Kidney capillary endothelial cell (primary cell): ENCODE measurements around the gene IL23R.
"Not testable (repeated sequence)": the region's sequence is repeated elsewhere in the genome, so short reads cannot be mapped to it uniquely, and the experiment has no call there.

Experiments
- DNase-seq: peaks from one replicate; pipeline ENCODE4 v3.0.0-alpha.2; 2018; ENCODE audit warnings: low spot score

The IL23R gene

GRCh38 chr1:67166196-67166595, at the start of gene IL23R:
Gene IL23R (plus strand): TSS chr1:67166454. CDS start chr1:67168121, 1,667 bp downstream.
- DNase-seq = no peak

- no peak for DNase-seq
Observed at GRCh38 chr1:67118191-67118590, 48.1 kb upstream of the IL23R start.

- no peak for DNase-seq
Observed at GRCh38 chr1:67118646-67119045, 47.6 kb upstream of the IL23R start.

- DNase-seq = no peak
Observed at GRCh38 chr1:67120855-67121619, 45.2 kb upstream of the IL23R start.

GRCh38 chr1:67124455-67124854, 41.8 kb upstream of the IL23R start:
- DNase-seq = no peak

GRCh38 chr1:67126111-67126746, 40.0 kb upstream of the IL23R start:
- no peak for DNase-seq

- DNase-seq = no peak
Observed at GRCh38 chr1:67126974-67127373, 39.3 kb upstream of the IL23R start.

- DNase-seq = no peak
Observed at GRCh38 chr1:67130673-67131072, 35.6 kb upstream of the IL23R start.

- no peak for DNase-seq
Observed at GRCh38 chr1:67133177-67133576, 33.1 kb upstream of the IL23R start.

GRCh38 chr1:67134695-67135094, 31.6 kb upstream of the IL23R start, which contains the start of gene C1orf141:
Gene C1orf141 (minus strand): TSS chr1:67134970. CDS start chr1:67127240, 7,730 bp downstream.
- DNase-seq = no peak

- DNase-seq = no peak
Observed at GRCh38 chr1:67135354-67135753, 30.9 kb upstream of the IL23R start.

GRCh38 chr1:67137307-67137753, 28.9 kb upstream of the IL23R start:
- no peak for DNase-seq

GRCh38 chr1:67138813-67139499, 27.3 kb upstream of the IL23R start:
- DNase-seq = no peak

GRCh38 chr1:67140460-67140859, 25.8 kb upstream of the IL23R start:
- DNase-seq = no peak

GRCh38 chr1:67141832-67142231, 24.4 kb upstream of the IL23R start:
- not testable (repeated sequence) for DNase-seq

GRCh38 chr1:67142931-67143330, 23.3 kb upstream of the IL23R start:
- no peak for DNase-seq

- DNase-seq = no peak
Observed at GRCh38 chr1:67143966-67144365, 22.3 kb upstream of the IL23R start.

- DNase-seq = no peak
Observed at GRCh38 chr1:67144696-67145095, 21.6 kb upstream of the IL23R start.

- no peak for DNase-seq
Observed at GRCh38 chr1:67146101-67146500, 20.2 kb upstream of the IL23R start.

- DNase-seq = no peak
Observed at GRCh38 chr1:67146539-67146938, 19.7 kb upstream of the IL23R start.

GRCh38 chr1:67147973-67148372, 18.3 kb upstream of the IL23R start:
- DNase-seq = not testable (repeated sequence)

- DNase-seq = no peak
Observed at GRCh38 chr1:67148516-67149178, 17.6 kb upstream of the IL23R start.
